ENCODE measurements around the gene RASD1. TPM values are rescaled to one million over a fixed set of nuclear protein-coding genes. Genes with fewer than 3 reads are reported as not detected.

RASD1 gene
- total and polyA plus RNA-seq, 8 donors = 4.9 to 129 (median 14.7) TPM

DNA sequence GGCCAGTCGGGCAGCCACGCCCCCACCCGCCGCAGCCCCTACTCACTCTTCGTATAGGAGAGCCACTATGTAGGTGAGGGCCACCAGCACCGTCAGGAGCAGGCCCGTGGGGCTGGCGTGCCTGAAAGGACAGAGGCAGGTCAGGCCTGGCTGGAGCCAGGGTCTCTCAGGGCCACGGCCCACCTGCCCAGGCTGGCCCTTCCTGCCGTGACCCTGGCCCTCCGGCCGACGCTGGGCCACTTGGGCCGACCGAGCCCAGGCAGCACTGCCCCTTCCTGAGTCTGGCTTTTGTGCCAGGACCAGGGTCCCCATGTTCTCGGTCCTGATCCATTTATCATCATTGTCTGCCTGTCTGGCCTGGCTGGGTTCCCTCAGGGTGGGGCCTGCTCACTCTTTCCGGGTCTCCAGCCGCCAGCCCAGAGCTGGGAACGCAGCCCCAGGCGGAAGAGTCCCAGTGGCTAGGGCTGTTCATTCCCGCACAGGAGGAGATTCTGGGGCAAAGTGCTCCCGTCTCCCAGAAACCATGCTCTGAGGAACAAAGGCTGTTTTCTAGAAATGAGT lies 10.1 kb upstream of the RASD1 start:
- intact Hi-C loops (cut with DNase I) = no loop called here
- ATAC-seq (peak; percentile 60 to 77 (median 68)), DNase-seq (peak in 4 of 6 donors; percentile 42 to 75 (median 58)), FAIRE-seq (no peak)
- Histone ChIP-seq H3K4me1 (no peaks in the 10 kb centered on the region), H3K36me3 (no peaks in the 10 kb centered on the region), H3K4me3 (no peak overlapping the region), H3K27me3 (no peaks in the 10 kb centered on the region), H3K9me3 (no peaks in the 10 kb centered on the region), H3K27ac (peak overlapping the region; percentile 47 to 79 (median 67))
- WGBS, 2 donors = 75 to 80% methylated on average over 22 of the region's 22 CpGs
- TF ChIP-seq, protein P1, sequence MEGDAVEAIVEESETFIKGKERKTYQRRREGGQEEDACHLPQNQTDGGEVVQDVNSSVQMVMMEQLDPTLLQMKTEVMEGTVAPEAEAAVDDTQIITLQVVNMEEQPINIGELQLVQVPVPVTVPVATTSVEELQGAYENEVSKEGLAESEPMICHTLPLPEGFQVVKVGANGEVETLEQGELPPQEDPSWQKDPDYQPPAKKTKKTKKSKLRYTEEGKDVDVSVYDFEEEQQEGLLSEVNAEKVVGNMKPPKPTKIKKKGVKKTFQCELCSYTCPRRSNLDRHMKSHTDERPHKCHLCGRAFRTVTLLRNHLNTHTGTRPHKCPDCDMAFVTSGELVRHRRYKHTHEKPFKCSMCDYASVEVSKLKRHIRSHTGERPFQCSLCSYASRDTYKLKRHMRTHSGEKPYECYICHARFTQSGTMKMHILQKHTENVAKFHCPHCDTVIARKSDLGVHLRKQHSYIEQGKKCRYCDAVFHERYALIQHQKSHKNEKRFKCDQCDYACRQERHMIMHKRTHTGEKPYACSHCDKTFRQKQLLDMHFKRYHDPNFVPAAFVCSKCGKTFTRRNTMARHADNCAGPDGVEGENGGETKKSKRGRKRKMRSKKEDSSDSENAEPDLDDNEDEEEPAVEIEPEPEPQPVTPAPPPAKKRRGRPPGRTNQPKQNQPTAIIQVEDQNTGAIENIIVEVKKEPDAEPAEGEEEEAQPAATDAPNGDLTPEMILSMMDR (IDR thresholded peaks at IDR 0.05) = no peak

DNA sequence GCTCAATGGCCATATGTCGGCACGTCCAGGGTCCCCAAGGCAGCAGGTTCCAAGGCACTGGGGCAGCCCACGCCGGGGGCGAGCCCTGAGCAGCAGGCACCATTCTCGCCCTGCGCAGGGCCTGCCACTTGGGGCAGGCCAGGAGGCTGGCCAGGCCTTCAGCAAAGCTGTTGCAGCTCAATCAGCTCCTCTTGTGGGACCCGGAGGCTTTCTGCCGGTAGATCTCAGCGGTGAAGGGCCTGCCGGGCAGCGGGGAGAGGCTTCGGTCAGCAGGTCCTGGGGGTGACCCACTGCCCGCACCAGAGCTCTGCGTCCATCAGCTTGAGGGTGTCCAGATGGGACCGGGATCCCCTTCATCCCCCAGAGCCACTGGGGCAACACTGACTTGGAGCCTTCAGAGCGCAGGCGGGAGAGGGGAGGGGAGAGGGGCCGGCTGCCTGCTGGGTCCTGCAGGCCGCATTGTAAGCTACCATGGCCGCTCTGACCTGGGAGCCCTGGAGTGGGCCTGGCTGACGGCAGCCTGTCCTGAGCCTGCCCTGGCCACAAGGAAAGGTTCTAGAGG lies 9.5 kb upstream of the RASD1 start:
- TF ChIP-seq, protein P1 (IDR thresholded peaks at IDR 0.05) = no peak
- no peaks in the 10 kb centered on the region for H3K36me3 ChIP-seq
- no peak overlapping the region for H3K4me3 ChIP-seq
- WGBS, 2 donors = 90 to 92% methylated on average over 20 to 22 of the region's 22 CpGs
- FAIRE-seq (no peak), DNase-seq (peak in 3 of 6 donors; percentile 14 to 75 (median 55)), ATAC-seq (no peak)
- peak overlapping the region in 2 of 4 donors; percentile 47 to 79 for H3K27ac ChIP-seq
- no peaks in the 10 kb centered on the region for H3K9me3 ChIP-seq
- intact Hi-C loops (cut with DNase I) = no loop called here
- no peaks in the 10 kb centered on the region for H3K27me3 ChIP-seq
- no peaks in the 10 kb centered on the region for H3K4me1 ChIP-seq

DNA sequence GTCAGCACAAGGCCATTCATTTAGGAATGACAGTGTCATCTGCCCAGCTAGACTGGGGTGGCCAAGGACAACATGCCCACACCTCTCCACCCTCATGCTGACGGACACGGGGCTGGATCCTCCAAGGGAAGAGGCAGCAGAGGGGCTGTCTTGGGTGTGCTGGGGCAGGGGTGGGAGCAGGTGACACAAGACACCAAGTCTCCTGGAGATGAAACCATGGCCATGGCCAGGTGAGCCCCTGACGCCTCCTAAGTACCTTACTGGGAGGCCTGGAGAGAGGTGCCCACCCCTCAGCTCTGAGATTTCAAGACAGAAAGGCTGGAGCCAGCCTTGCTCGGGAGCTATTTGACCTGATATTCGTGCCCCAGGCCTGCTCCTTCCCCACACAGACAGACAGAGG lies 9.0 kb upstream of the RASD1 start:
- WGBS, 2 donors = 93 to 96% methylated on average over 5 of the region's 5 CpGs
- H3K27ac ChIP-seq = no peak overlapping the region
- FAIRE-seq = no peak
- ATAC-seq = no peak
- H3K4me3 ChIP-seq = no peak overlapping the region
- TF ChIP-seq, protein P1 (IDR thresholded peaks at IDR 0.05) = no peak
- H3K4me1 ChIP-seq = no peaks in the 10 kb centered on the region
- intact Hi-C loops (cut with DNase I) = no loop called here
- no peaks in the 10 kb centered on the region for H3K36me3 ChIP-seq
- H3K27me3 ChIP-seq = no peaks in the 10 kb centered on the region
- peak in 1 of 6 donors; percentile 43 for DNase-seq
- no peaks in the 10 kb centered on the region for H3K9me3 ChIP-seq

DNA sequence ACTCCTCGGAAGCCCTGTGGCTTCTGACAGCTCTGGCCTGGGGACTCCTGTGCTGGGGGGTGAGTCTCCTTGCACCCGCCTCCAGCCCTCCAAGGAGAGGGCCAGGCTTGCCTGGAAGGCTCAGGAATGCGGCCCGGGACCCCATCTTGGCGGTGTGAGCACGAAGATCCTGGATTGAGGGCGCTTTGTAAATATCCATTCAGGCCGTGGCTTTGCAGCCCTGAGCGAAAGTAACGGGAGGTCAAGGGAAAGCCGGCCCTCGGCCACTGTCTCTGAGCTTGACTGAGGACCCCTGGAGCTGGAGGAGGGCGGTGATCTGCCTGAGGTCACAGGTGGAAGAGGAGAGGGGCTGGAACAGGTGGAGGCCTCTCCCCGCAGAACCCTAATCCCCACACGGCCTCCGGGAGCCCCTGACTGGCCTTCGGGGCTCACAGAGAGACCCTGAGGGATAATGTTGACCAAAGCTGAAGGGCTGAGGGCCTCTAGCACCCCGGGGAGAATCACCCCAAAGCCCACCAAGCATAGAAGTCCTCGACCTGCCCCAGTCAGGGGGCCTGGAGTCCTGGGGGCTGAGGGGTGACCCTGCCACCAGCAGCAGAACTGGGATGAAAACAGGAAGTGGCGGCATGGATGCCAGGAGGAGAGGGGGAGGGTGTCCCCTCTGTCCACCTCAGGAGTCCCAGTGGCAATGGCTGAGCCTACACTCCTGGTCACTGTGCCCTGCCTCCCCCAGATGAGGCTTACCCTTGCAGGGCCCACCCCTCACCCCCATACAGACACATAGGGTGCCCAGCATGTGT lies 8.3 kb upstream of the RASD1 start:
- Histone ChIP-seq H3K4me3 (no peak overlapping the region), H3K9me3 (no peaks in the 10 kb centered on the region), H3K27ac (no peak overlapping the region), H3K27me3 (no peaks in the 10 kb centered on the region), H3K36me3 (no peaks in the 10 kb centered on the region), H3K4me1 (no peaks in the 10 kb centered on the region)
- intact Hi-C loops (cut with DNase I) = no loop called here
- no peak for ATAC-seq
- 80% methylated on average over 19 to 20 of the region's 20 CpGs for WGBS, 2 donors
- no peak for FAIRE-seq
- DNase-seq = peak in 3 of 6 donors; percentile 9 to 59 (median 51)
- TF ChIP-seq, protein P1 (IDR thresholded peaks at IDR 0.05) = no peak
